GM20000 (cell line): ENCODE measurements around the gene BLMH.

Source experiments
- DNase-seq: peaks from one replicate; pipeline ENCODE4 v3.0.0; 2012; ENCODE audit warnings: low spot score
- CTCF ChIP-seq: IDR thresholded peaks from 2 replicates; pipeline ENCODE4 v1.5.1; 2012; ENCODE audit warnings: mild to moderate bottlenecking, control low read depth; ENCODE audit errors: extremely low read depth, missing control alignments

Gene BLMH

GRCh38 chr17:30200106-30200505 lies 91.6 kb downstream of the BLMH start:
- DNase-seq = no peak
- no peak for TF ChIP-seq CTCF

DNA sequence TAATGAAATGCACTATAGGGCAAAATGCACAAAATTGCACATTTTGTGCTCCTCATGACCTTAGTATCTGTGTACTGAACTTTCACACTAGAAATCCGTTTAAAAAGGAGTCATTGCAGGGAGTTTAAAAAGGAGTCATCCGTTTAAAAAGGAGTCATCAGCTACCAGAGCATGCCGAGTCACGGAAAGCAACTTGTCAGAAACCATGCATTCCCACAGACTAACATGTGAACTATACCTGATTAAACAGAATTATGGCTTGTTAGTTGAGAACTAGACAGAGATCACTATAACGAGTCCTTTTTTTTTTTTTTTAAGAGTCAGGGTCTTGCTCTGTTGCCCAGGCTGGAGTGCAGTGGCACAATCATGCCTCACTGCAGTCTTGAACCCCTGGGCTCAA lies 92.1 kb downstream of the BLMH start:
- no peak for DNase-seq

More for the DNA sequence above, 92.1 kb downstream of the BLMH start:
- TF ChIP-seq CTCF = no peak
